ENCODE results near the gene ARRB1. TPM values are rescaled to one million over a fixed set of nuclear protein-coding genes. Genes with fewer than 3 reads are reported as not detected.

The ARRB1 gene
- total RNA-seq, 2 donors from 2014 or later: 27.1 to 30.6 TPM

- Histone ChIP-seq H3K4me1 (ENCODE audit: control insufficient read depth in 1 of 2, low read depth in 2 of 2) (peaks cover 4 to 17% of the 10 kb centered on the region in 2 donors), H3K27me3 (replicated peaks; ENCODE audit: insufficient read depth) (peaks cover 8% of the 10 kb centered on the region), H3K9me3 (no peaks in the 10 kb centered on the region), H3K27ac (no peak overlapping the region), H3K36me3 (no peaks in the 10 kb centered on the region), H3K4me3 (no peak overlapping the region)
- TF ChIP-seq CTCF (IDR thresholded peaks at IDR 0.05): no peak
- ATAC-seq (ENCODE audit: insufficient number of reproducible peaks, low FRiP score, low read depth) (no peak), DNase-seq (ENCODE audit: low spot score) (no peak)
Measured at GRCh38 chr11:75237050-75237449, 114.4 kb downstream of the ARRB1 start.

- Histone ChIP-seq H3K36me3 (no peaks in the 10 kb centered on the region), H3K4me3 (no peak overlapping the region), H3K9me3 (no peaks in the 10 kb centered on the region), H3K27ac (no peak overlapping the region), H3K27me3 (replicated peaks; ENCODE audit: insufficient read depth) (peaks cover 8% of the 10 kb centered on the region), H3K4me1 (ENCODE audit: control insufficient read depth in 1 of 2, low read depth in 2 of 2) (peaks cover 4 to 11% of the 10 kb centered on the region in 2 donors)
- DNase-seq (ENCODE audit: low spot score) (no peak), ATAC-seq (ENCODE audit: insufficient number of reproducible peaks, low FRiP score, low read depth) (no peak)
- no peak for TF ChIP-seq CTCF (IDR thresholded peaks at IDR 0.05)
Measured at GRCh38 chr11:75236062-75236461, 115.4 kb downstream of the ARRB1 start.

GRCh38 chr11:75233754-75234172 is 117.7 kb downstream of the ARRB1 start:
- Histone ChIP-seq H3K36me3 (no peaks in the 10 kb centered on the region), H3K9me3 (no peaks in the 10 kb centered on the region), H3K27ac (no peak overlapping the region), H3K27me3 (replicated peaks; ENCODE audit: insufficient read depth) (no peaks in the 10 kb centered on the region), H3K4me3 (no peak overlapping the region), H3K4me1 (ENCODE audit: control insufficient read depth in 1 of 2, low read depth in 2 of 2) (no peaks in the 10 kb centered on the region)
- DNase-seq (ENCODE audit: low spot score): no peak
- no peak for TF ChIP-seq CTCF (IDR thresholded peaks at IDR 0.05)
- no peak for ATAC-seq (ENCODE audit: insufficient number of reproducible peaks, low FRiP score, low read depth)

GRCh38 chr11:75230621-75231020 is 120.8 kb downstream of the ARRB1 start:
- H3K36me3 ChIP-seq: no peaks in the 10 kb centered on the region
- no peaks in the 10 kb centered on the region for H3K9me3 ChIP-seq
- H3K27me3 ChIP-seq (replicated peaks; ENCODE audit: insufficient read depth): no peaks in the 10 kb centered on the region
- no peak overlapping the region for H3K4me3 ChIP-seq
- ATAC-seq (ENCODE audit: insufficient number of reproducible peaks, low FRiP score, low read depth) (no peak), DNase-seq (ENCODE audit: low spot score) (no peak)
- no peak overlapping the region for H3K27ac ChIP-seq
- H3K4me1 ChIP-seq (ENCODE audit: control insufficient read depth in 1 of 2, low read depth in 2 of 2): no peaks in the 10 kb centered on the region
- TF ChIP-seq CTCF (IDR thresholded peaks at IDR 0.05): no peak

- ATAC-seq (ENCODE audit: insufficient number of reproducible peaks, low FRiP score, low read depth): no peak
- TF ChIP-seq CTCF (IDR thresholded peaks at IDR 0.05): no peak
- H3K27ac ChIP-seq: no peak overlapping the region
- H3K27me3 ChIP-seq (replicated peaks; ENCODE audit: insufficient read depth): no peaks in the 10 kb centered on the region
- H3K4me3 ChIP-seq: no peak overlapping the region
- no peaks in the 10 kb centered on the region for H3K9me3 ChIP-seq
- H3K36me3 ChIP-seq: no peaks in the 10 kb centered on the region
- no peaks in the 10 kb centered on the region for H3K4me1 ChIP-seq (ENCODE audit: control insufficient read depth in 1 of 2, low read depth in 2 of 2)
- no peak for DNase-seq (ENCODE audit: low spot score)
Measured at GRCh38 chr11:75229466-75229865, 122.0 kb downstream of the ARRB1 start.
